Adrenal gland (tissue), 12 donors: ENCODE measurements around the gene OMP. TPM values are rescaled to one million over a fixed set of nuclear protein-coding genes. Genes with fewer than 3 reads are reported as not detected.

ENCODE experiments used
- DNase-seq, 7 donors: peaks; one replicate each; pipeline ENCODE4 v3.0.0-alpha.2; 2019 to 2020
- H3K27ac ChIP-seq, 5 donors: fragments of 200-600 bp; sonication (generic) in 4 of 5; 1 replicate in 3 of 5; 2 replicates in 2 of 5; pipeline versions ENCODE4 v1.5.1 to v1.8.0; 2016 to 2020; ENCODE audit warnings: mild to moderate bottlenecking in 1 of 5
- H3K27me3 ChIP-seq: fragments of 200-600 bp; 2 replicates; pipeline ENCODE4 v1.8.0; 2021
- H3K36me3 ChIP-seq, 2 donors: fragments of 200-600 bp; replicated peaks in 1 of 2; 1 replicate in 1 of 2; 2 replicates in 1 of 2; pipeline versions ENCODE4 v1.5.1 to v1.8.0; 2018 to 2022
- H3K4me1 ChIP-seq, 2 donors: fragments of 200-600 bp; replicated peaks in 1 of 2; 1 replicate in 1 of 2; 2 replicates in 1 of 2; pipeline versions ENCODE4 v1.5.1 to v1.8.0; 2018 to 2021
- H3K4me3 ChIP-seq, 4 donors: fragments of 200-600 bp; sonication (generic) in 3 of 4; one replicate each; pipeline ENCODE4 v1.5.1; 2016 to 2018
- H3K9me3 ChIP-seq, 3 donors: fragments of 200-600 bp; sonication (generic) in 1 of 3; replicated peaks in 1 of 3; 1 replicate in 2 of 3; 2 replicates in 1 of 3; pipeline versions ENCODE4 v1.5.1 to v1.8.0; 2016 to 2021
- POLR2A ChIP-seq, 2 donors: fragments of 450-650 bp; IDR thresholded peaks; one replicate each; pipeline ENCODE4 v1.6.1; 2017; ENCODE audit warnings: antibody characterized with exemption in 2 of 2, mild to moderate bottlenecking in 2 of 2, moderate library complexity in 1 of 2
- WGBS, 4 donors: extraction: QIAGEN DNeasy Blood & Tissue Kit in 2 of 4; methylation state at CpG; one replicate each; pipeline versions ENCODE4 v1.1.5 to v1.1.7; 2013 to 2017; 5-methylcytosine and 5-hydroxymethylcytosine counted together
- intact Hi-C, 2 donors: fragments of 100-400 bp; cut with DNase I; formaldehyde crosslinking; loops; one replicate each; pipeline versions ENCODE4 v1.14.1 to v1.15.0; 2022 to 2023
- polyA plus RNA-seq, 3 donors: library from polyadenylated mRNA; stranded (reverse); fragments of 200-250 nt in 2 of 3; fragments of 350-450 nt in 1 of 3; fragmentation: Illumina TruSeq in 1 of 3; extraction: RNeasy Lipid Tissue Mini Kit (QIAGEN cat#74804) in 1 of 3; gene quantifications; one replicate each; pipeline ENCODE4 v1.2.3, GENCODE V29; 2013 to 2014
- total RNA-seq, 9 donors: library from RNA; depleted of rRNA in 4 of 9; stranded (reverse); fragments of >200 nt in 4 of 9; fragments of 120-200 nt in 1 of 9; fragmentation: NEBNext Ultra II Directional in 1 of 9; extraction: Animal tissue kit (Norgen Biotek cat#: 25700) in 1 of 9; gene quantifications; one replicate each; pipeline versions ENCODE4 v1.1.0 to v1.2.4, GENCODE V29; 2013 to 2023
- TF ChIP-seq, protein P1 (sequence below), 6 experiments: fragments of 450-650 bp in 4 of 6; fragments of 200-600 bp in 2 of 6; sonication (generic) in 1 of 6; IDR thresholded peaks; 1 replicate in 5 of 6; 2 replicates in 1 of 6; pipeline versions ENCODE4 v1.5.1 to v1.8.0; 2016 to 2021; ENCODE audit warnings: antibody characterized with exemption in 6 of 6, mild to moderate bottlenecking in 2 of 6, moderate library complexity in 1 of 6
- donor health status: healthy with polysubstance abuse.
- donor health status: Bipolar disorder and iron deficiency.
- donor health status: DM: yes; HTN: yes; CAD: no.
- donor health status: DM: no; HTN: no; CAD: no.
- donor health status: DM: no; HTN: no; CAD: no.
- donor health status: DM: yes; HTN: yes; CAD: no.

Gene OMP
- total and polyA plus RNA-seq, 12 donors, result 0.50 to 1.6 (median 0.92) TPM; not detected in 9

- Histone ChIP-seq H3K27ac (peak overlapping the region in 3 of 5 donors; percentile 46 to 72 (median 63)), H3K27me3 (no peaks in the 10 kb centered on the region), H3K4me3 (no peak overlapping the region), H3K36me3 (no peaks in the 10 kb centered on the region), H3K4me1 (peaks cover 33 to 80% of the 10 kb centered on the region in 2 donors), H3K9me3 (no peaks in the 10 kb centered on the region)
- DNase-seq, result no peak
- intact Hi-C loops, result no loop called here
- 51 to 67% (median 56%) methylated on average over 8 of the region's 8 CpGs for WGBS, 4 donors
- TF ChIP-seq, protein P1, sequence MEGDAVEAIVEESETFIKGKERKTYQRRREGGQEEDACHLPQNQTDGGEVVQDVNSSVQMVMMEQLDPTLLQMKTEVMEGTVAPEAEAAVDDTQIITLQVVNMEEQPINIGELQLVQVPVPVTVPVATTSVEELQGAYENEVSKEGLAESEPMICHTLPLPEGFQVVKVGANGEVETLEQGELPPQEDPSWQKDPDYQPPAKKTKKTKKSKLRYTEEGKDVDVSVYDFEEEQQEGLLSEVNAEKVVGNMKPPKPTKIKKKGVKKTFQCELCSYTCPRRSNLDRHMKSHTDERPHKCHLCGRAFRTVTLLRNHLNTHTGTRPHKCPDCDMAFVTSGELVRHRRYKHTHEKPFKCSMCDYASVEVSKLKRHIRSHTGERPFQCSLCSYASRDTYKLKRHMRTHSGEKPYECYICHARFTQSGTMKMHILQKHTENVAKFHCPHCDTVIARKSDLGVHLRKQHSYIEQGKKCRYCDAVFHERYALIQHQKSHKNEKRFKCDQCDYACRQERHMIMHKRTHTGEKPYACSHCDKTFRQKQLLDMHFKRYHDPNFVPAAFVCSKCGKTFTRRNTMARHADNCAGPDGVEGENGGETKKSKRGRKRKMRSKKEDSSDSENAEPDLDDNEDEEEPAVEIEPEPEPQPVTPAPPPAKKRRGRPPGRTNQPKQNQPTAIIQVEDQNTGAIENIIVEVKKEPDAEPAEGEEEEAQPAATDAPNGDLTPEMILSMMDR (IDR thresholded peaks at IDR 0.05), result no peak
- TF ChIP-seq POLR2A (IDR thresholded peaks at IDR 0.05), result no peak
Observed at GRCh38 chr11:77136074-77136473, 33.4 kb downstream of the OMP start.

GRCh38 chr11:77136784-77137420 lies 34.3 kb downstream of the OMP start:
- TF ChIP-seq, protein P1 (IDR thresholded peaks at IDR 0.05), result no peak
- peak in 1 of 2 donors; percentile 41 for TF ChIP-seq POLR2A (IDR thresholded peaks at IDR 0.05)
- no peaks in the 10 kb centered on the region for H3K9me3 ChIP-seq
- WGBS, 4 donors, result 52 to 68% (median 59%) methylated on average over 8 to 12 of the region's 12 CpGs
- peaks cover 25 to 77% of the 10 kb centered on the region in 2 donors for H3K4me1 ChIP-seq
- no peak overlapping the region for H3K4me3 ChIP-seq
- peak in 2 of 7 donors; percentile 47 to 52 for DNase-seq
- intact Hi-C loops, result no loop called here
- H3K36me3 ChIP-seq, result no peaks in the 10 kb centered on the region
- H3K27me3 ChIP-seq, result no peaks in the 10 kb centered on the region
- peak overlapping the region in 4 of 5 donors; percentile 1 to 72 (median 54) for H3K27ac ChIP-seq

DNA sequence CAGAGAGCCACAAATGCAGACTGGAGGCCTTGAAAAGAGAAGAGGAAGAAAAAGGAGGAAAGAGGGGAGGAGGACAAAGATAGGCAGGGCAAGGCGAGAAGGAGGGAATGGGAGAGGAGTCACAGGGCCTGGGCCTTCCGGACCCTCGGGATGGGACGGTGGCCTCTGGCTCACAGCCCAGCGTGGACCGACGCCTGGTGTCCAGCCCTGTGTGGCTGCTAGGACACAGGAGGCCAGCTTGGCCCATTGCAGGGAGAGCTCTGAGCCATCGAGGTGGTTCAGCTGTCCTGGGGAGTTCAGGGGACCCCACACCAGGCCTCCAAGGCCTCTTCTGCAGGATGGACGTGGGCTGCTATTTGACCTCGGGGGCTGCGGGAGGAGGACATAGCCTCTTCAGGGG lies 34.8 kb downstream of the OMP start:
- Histone ChIP-seq H3K9me3 (no peaks in the 10 kb centered on the region), H3K4me1 (peaks cover 24 to 72% of the 10 kb centered on the region in 2 donors), H3K27ac (peak overlapping the region in 4 of 5 donors; percentile 1 to 72 (median 54)), H3K36me3 (no peaks in the 10 kb centered on the region), H3K27me3 (no peaks in the 10 kb centered on the region), H3K4me3 (no peak overlapping the region)
- WGBS, 4 donors, result 50 to 71% (median 55%) methylated on average over 7 to 11 of the region's 11 CpGs
- no peak for TF ChIP-seq POLR2A (IDR thresholded peaks at IDR 0.05)
- TF ChIP-seq, protein P1 (IDR thresholded peaks at IDR 0.05), result no peak
- intact Hi-C loops, result no loop called here
- DNase-seq, result no peak

DNA sequence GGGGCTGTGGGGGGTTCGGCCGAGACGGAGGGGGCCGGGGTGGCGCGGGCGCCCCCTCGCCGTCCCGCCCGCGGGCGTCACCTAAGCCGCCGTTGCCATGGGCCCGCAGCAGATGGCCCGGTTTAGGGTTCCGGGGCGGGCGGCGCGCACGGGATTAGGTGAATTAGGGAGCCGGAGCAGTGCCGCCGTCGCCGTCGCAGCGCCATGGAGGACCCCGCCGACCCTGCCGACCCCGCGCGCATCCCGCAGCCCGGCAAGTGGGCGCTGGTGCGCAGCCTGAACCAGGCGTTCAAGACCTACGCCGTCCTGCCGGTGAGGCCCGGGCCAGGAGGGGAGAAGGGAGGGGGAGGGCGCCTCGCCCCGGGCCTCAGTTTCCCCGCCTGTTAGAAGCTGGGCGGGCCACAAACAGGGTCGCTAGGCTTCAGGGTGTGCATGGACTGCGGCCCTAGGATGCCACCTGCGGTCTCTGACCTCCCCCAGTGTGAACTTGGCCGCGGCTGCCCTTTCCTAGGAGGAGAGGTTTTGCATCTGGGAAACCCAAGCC lies 35.5 kb downstream of the OMP start:
- H3K27me3 ChIP-seq, result no peaks in the 10 kb centered on the region
- H3K4me1 ChIP-seq, result peaks cover 24 to 65% of the 10 kb centered on the region in 2 donors
- H3K9me3 ChIP-seq, result no peaks in the 10 kb centered on the region
- no peak for TF ChIP-seq POLR2A (IDR thresholded peaks at IDR 0.05)
- TF ChIP-seq, protein P1 (IDR thresholded peaks at IDR 0.05), result no peak
- DNase-seq, result no peak
- H3K27ac ChIP-seq, result no peak overlapping the region
- intact Hi-C loops, result no loop called here
- no peak overlapping the region for H3K4me3 ChIP-seq
- no peaks in the 10 kb centered on the region for H3K36me3 ChIP-seq
- WGBS, 4 donors, result 49 to 53% (median 50%) methylated on average over 5 to 55 of the region's 55 CpGs
